Ovary (tissue), 3 donors: ENCODE measurements around the gene S100A5.

Experiments
- CTCF ChIP-seq, 3 donors: fragments of 450-650 bp in 2 of 3; fragments of 200-600 bp in 1 of 3; IDR thresholded peaks; one replicate each; pipeline versions ENCODE4 v1.5.1 to v1.8.0; 2016 to 2022; ENCODE audit warnings: antibody characterized with exemption in 3 of 3, mild to moderate bottlenecking in 1 of 3
- POLR2A ChIP-seq: fragments of 450-650 bp; IDR thresholded peaks from one replicate; pipeline ENCODE4 v1.6.1; 2017; ENCODE audit warnings: antibody characterized with exemption, mild to moderate bottlenecking, moderate library complexity
- donor health status: DM: no; HTN: no; CAD: no.

- no peak for TF ChIP-seq POLR2A
- no peak for TF ChIP-seq CTCF (IDR thresholded peaks at IDR 0.05)
Measured at GRCh38 chr1:153505576-153505975, 35.2 kb downstream of the S100A5 start.
